WTC11 (cell line): Measurements from ENCODE around the gene UBASH3B.

Experiments
- ATF1 ChIP-seq: sonication (generic); formaldehyde crosslinking; IDR thresholded peaks from 2 replicates; pipeline ENCODE4 v1.8.1; 2023; ENCODE audit warnings: mild to moderate bottlenecking, moderate library complexity, missing genetic modification reagents
- ZNF423 ChIP-seq: fragments of 250-450 bp; sonication (Bioruptor Pico); IDR thresholded peaks from 2 replicates; pipeline ENCODE4 v2.1.2; 2022; ENCODE audit warnings: mild to moderate bottlenecking, moderate library complexity
- TF ChIP-seq, protein P1 (sequence below): fragments of 200-600 bp; IDR thresholded peaks from 2 replicates; pipeline ENCODE4 v1.8.0; 2022; ENCODE audit warnings: antibody characterized with exemption

DNA sequence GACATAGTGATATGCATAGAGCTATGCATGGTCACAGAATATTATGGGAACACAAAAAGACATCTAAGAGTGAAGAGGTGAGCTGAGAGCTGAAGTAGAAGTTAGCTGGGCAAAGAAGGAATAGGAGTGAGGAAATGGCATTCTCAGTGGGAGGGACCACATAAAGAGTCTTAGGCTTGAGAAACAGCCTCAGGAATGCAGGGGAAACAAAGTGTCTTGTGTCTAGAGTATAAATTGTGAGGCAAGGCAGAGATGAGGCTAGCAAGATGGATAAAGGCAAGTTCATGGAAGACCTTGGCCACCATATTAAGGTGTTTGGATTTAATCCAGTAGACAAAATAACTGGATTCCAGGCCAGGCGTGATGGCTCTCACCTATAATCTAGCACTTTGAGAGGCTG, 142.1 kb downstream of the UBASH3B start:
- TF ChIP-seq ATF1 (CRISPR knock-in tag) (no peak), ZNF423 (CRISPR knock-in tag) (no peak)
- TF ChIP-seq, protein P1, sequence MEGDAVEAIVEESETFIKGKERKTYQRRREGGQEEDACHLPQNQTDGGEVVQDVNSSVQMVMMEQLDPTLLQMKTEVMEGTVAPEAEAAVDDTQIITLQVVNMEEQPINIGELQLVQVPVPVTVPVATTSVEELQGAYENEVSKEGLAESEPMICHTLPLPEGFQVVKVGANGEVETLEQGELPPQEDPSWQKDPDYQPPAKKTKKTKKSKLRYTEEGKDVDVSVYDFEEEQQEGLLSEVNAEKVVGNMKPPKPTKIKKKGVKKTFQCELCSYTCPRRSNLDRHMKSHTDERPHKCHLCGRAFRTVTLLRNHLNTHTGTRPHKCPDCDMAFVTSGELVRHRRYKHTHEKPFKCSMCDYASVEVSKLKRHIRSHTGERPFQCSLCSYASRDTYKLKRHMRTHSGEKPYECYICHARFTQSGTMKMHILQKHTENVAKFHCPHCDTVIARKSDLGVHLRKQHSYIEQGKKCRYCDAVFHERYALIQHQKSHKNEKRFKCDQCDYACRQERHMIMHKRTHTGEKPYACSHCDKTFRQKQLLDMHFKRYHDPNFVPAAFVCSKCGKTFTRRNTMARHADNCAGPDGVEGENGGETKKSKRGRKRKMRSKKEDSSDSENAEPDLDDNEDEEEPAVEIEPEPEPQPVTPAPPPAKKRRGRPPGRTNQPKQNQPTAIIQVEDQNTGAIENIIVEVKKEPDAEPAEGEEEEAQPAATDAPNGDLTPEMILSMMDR = no peak
